GM12878 (cell line): ENCODE results near the gene ADAMTSL1. TPM values are rescaled to one million over a fixed set of nuclear protein-coding genes. Genes with fewer than 3 reads are reported as not detected.

Experiments
- ATAC-seq: fragments of 200-7000 bp; cut with Tn5 transposase; 3 replicates; pipeline ENCODE4 v1.9.1; 2020; ENCODE audit warnings: mild to moderate bottlenecking, moderate library complexity
- BruUV-seq: library from RNA; stranded (reverse); fragments of 400-500 nt; replicated peaks from 2 replicates; lab custom pipeline; 2021; lab: Mats Ljungman, UMichigan
- CTCF ChIA-PET: fragments of 300-600 bp; sonication (Branson Sonifier 250); formaldehyde crosslinking; extraction: SDS; loops from one replicate; lab custom pipeline; 2021; ENCODE audit warnings: inconsistent platforms; lab: Yijun Ruan, JAX
- POLR2A ChIA-PET: fragments of 350-600 bp; formaldehyde crosslinking; extraction: SDS; loops from one replicate; lab custom pipeline; 2021; ENCODE audit warnings: inconsistent platforms; lab: Charles Lee
- RAD21 ChIA-PET: fragments of 300-600 bp; sonication (Branson Sonifier 250); formaldehyde crosslinking; loops from one replicate; lab custom pipeline; 2023; ENCODE audit warnings: antibody characterized with exemption; ENCODE audit not compliant: unreplicated experiment; lab: Charles Lee
- SMC1A ChIA-PET: fragments of 300-600 bp; sonication (Branson Sonifier 250); formaldehyde crosslinking; loops from one replicate; lab custom pipeline; 2023; ENCODE audit not compliant: unreplicated experiment, uncharacterized antibody; lab: Charles Lee
- DNase-seq: peaks from one replicate; pipeline ENCODE4 v3.0.0-alpha.2; 2011; ENCODE audit warnings: low read depth, low spot score
- FAIRE-seq: peaks from 3 replicates; lab custom pipeline; 2011; peaks lifted over from hg19 to GRCh38; lab: Jason Lieb, UNC
- H2AFZ ChIP-seq: 2 replicates; pipeline ENCODE4 v1.6.0; 2011; ENCODE audit warnings: low read depth, low read length, control low read depth; ENCODE audit not compliant: control insufficient read depth
- H3K27ac ChIP-seq: 2 replicates; pipeline ENCODE4 v1.5.1; 2011; ENCODE audit warnings: control low read depth; ENCODE audit not compliant: control insufficient read depth, insufficient read depth
- H3K27me3 ChIP-seq, 2 experiments: replicated peaks in 1 of 2; 2 replicates each; pipeline versions ENCODE4 v1.6.0 to v1.6.1; 2011; ENCODE audit warnings: low read length in 1 of 2; ENCODE audit not compliant: control insufficient read depth in 2 of 2, insufficient read depth in 2 of 2
- H3K36me3 ChIP-seq, 2 experiments: 2 replicates each; pipeline ENCODE4 v1.5.1; 2011; ENCODE audit warnings: low read length in 1 of 2; ENCODE audit not compliant: control insufficient read depth in 2 of 2, insufficient read depth in 2 of 2
- H3K4me1 ChIP-seq: 2 replicates; pipeline ENCODE4 v1.6.1; 2011; ENCODE audit warnings: mild to moderate bottlenecking, low read length, moderate library complexity, mixed read lengths; ENCODE audit not compliant: control insufficient read depth, insufficient read depth
- H3K4me2 ChIP-seq: 2 replicates; pipeline ENCODE4 v1.6.0; 2011; ENCODE audit warnings: control low read depth; ENCODE audit not compliant: control insufficient read depth, insufficient read depth
- H3K4me3 ChIP-seq: fragments of 200-600 bp; sonication (generic); 2 replicates; pipeline ENCODE4 v1.5.1; 2016
- H3K79me2 ChIP-seq: 2 replicates; pipeline ENCODE4 v1.6.0; 2011; ENCODE audit warnings: low read length; ENCODE audit not compliant: control insufficient read depth, insufficient read depth
- H3K9ac ChIP-seq: 2 replicates; pipeline ENCODE4 v1.8.0; 2011; ENCODE audit warnings: low read length, control low read depth, mixed read lengths; ENCODE audit not compliant: control insufficient read depth, insufficient read depth
- H3K9me3 ChIP-seq: replicated peaks from 3 replicates; pipeline ENCODE4 v1.5.1; 2011; ENCODE audit warnings: mild to moderate bottlenecking, low read length; ENCODE audit not compliant: control insufficient read depth, insufficient read depth
- H4K20me1 ChIP-seq: 2 replicates; pipeline ENCODE4 v1.6.0; 2011; ENCODE audit not compliant: control insufficient read depth, insufficient read depth
- BMI1 ChIP-seq: fragments of 450-650 bp; IDR thresholded peaks from 2 replicates; pipeline ENCODE4 v1.6.1; 2016; ENCODE audit warnings: mild to moderate bottlenecking, moderate library complexity, borderline replicate concordance
- CREB1 ChIP-seq: IDR thresholded peaks from 2 replicates; pipeline ENCODE4 v1.6.1; 2012; ENCODE audit warnings: low read depth, mild to moderate bottlenecking, inconsistent platforms
- FOXM1 ChIP-seq: IDR thresholded peaks from 2 replicates; pipeline ENCODE4 v1.6.1; 2012; ENCODE audit warnings: low read depth, mild to moderate bottlenecking, inconsistent platforms, low read length, moderate library complexity
- MTA3 ChIP-seq: IDR thresholded peaks from 2 replicates; pipeline ENCODE4 v1.6.1; 2012; ENCODE audit warnings: low read length, inconsistent platforms, borderline replicate concordance
- PRDM15 ChIP-seq: fragments of 450-650 bp; formaldehyde crosslinking; IDR thresholded peaks from 2 replicates; pipeline ENCODE4 v1.4.0; 2020; ENCODE audit warnings: mild to moderate bottlenecking, moderate library complexity
- RCOR1 ChIP-seq: conservative IDR thresholded peaks from 2 replicates; pipeline ENCODE4 v1.6.1; 2012; ENCODE audit warnings: low read depth, low read length, improper control_type of control experiment
- SMAD1 ChIP-seq: fragments of 450-650 bp; IDR thresholded peaks from 2 replicates; pipeline ENCODE4 v1.6.1; 2018; ENCODE audit warnings: mild to moderate bottlenecking, low read depth; ENCODE audit not compliant: partially characterized antibody
- ZNF274 ChIP-seq: IDR thresholded peaks from one replicate; pipeline ENCODE4 v1.8.0; 2011; ENCODE audit not compliant: insufficient read length, insufficient read depth
- ZNF622 ChIP-seq: fragments of 450-650 bp; IDR thresholded peaks from 2 replicates; pipeline ENCODE4 v1.6.1; 2017; ENCODE audit warnings: mild to moderate bottlenecking, inconsistent platforms
- WGBS: methylation state at CpG from one replicate; pipeline ENCODE4 v1.1.6; 2016; ENCODE audit warnings: low lambda C conversion rate; ENCODE audit not compliant: insufficient replicate concordance, insufficient coverage; ENCODE audit errors: missing lambda C conversion rate; 5-methylcytosine and 5-hydroxymethylcytosine counted together
- in situ Hi-C: fragments of 300-500 bp; cut with MboI; formaldehyde crosslinking; loops from 9 replicates; pipeline ENCODE4 v1.14.3; 2018; ENCODE audit warnings: mixed read lengths
- intact Hi-C: fragments of 100-400 bp; cut with micrococcal nuclease; formaldehyde crosslinking; loops from one replicate; pipeline ENCODE4 v1.14.2; 2022; ENCODE audit not compliant: unreplicated experiment
- polyA plus RNA-seq, 11 experiments: library from polyadenylated mRNA; depleted of rRNA in 4 of 11; unstranded in 6 of 11; stranded (reverse) in 5 of 11; fragments of >200 nt; fragmentation: Nextera tagmentation in 4 of 11; fragmentation: Illumina TruSeq in 1 of 11; extraction: Ambion mirVana in 4 of 11; extraction: Trizol in 1 of 11; gene quantifications; 1 replicate in 1 of 11; 2 replicates in 10 of 11; pipeline versions ENCODE4 v1.2.1 to v1.2.3, GENCODE V29; 2011 to 2016; ENCODE audit warnings: inconsistent platforms in 2 of 11, missing spikeins in 2 of 11, low read depth in 1 of 11
- total RNA-seq, 4 experiments: library from RNA; depleted of rRNA in 3 of 4; stranded (reverse); fragments of >200 nt in 3 of 4; fragmentation: Illumina TruSeq in 1 of 4; extraction: Trizol in 1 of 4; gene quantifications; 2 replicates each; pipeline versions ENCODE4 v1.2.1 to v1.2.3, GENCODE V29; 2013 to 2021

ADAMTSL1 gene
- total and polyA plus RNA-seq, 10 of the 15 experiments (the other 5 are each of a cell fraction or from before 2014, with no cell fraction given): 0.01 to 0.10 (median 0.07) TPM; not detected in 6

GRCh38 chr9:18447131-18447530 lies 26.8 kb upstream of the ADAMTSL1 start:
- Histone ChIP-seq H3K9me3 (no peaks in the 10 kb centered on the region), H3K9ac (no peak overlapping the region), H3K4me2 (no peak overlapping the region), H2AFZ (no peak overlapping the region), H4K20me1 (no peaks in the 10 kb centered on the region), H3K4me1 (no peaks in the 10 kb centered on the region), H3K27ac (no peak overlapping the region), H3K79me2 (no peaks in the 10 kb centered on the region), H3K4me3 (no peak overlapping the region), H3K27me3 (no peaks in the 10 kb centered on the region; a peak in 1 of 4 replicates), H3K36me3 (no peaks in the 10 kb centered on the region)
- ChIA-PET SMC1A (interaction anchor here (1.0 to 1.3 kb wide), 2 partner anchors 193 to 581 kb away, joined by 3 to 5 read pairs; no protein-coding TSS in a partner anchor), RAD21 (no interaction called here), POLR2A (no interaction called here), CTCF (no interaction called here)
- DNase-seq: no peak
- in situ Hi-C loops: loop anchor here (25.0 kb wide), 1 partner anchor 635 kb away; no protein-coding TSS in a partner anchor
- ATAC-seq: no peak
- no TSS peak for BruUV-seq
- 53% methylated on average over 4 of the region's 4 CpGs for WGBS
- TF ChIP-seq SMAD1 (no peak), ZNF622 (no peak), FOXM1 (no peak), ZNF274 (no peak), RCOR1 (no peak), PRDM15 (CRISPR knock-in tag) (no peak), CREB1 (no peak), BMI1 (no peak), MTA3 (no peak)
- intact Hi-C loops: no loop called here
- FAIRE-seq: no peak
